GM21723 (cell line): ENCODE data around the gene RWDD3.

Experiments
- ATAC-seq: cut with Tn5 transposase; IDR thresholded peaks from one replicate; pipeline ENCODE4 v1.9.1; 2021; ENCODE audit warnings: mild to moderate bottlenecking, moderate library complexity; ENCODE audit not compliant: unreplicated experiment

RWDD3 gene

GRCh38 chr1:95229706-95230105 is 4.3 kb upstream of the RWDD3 start:
- no peak for ATAC-seq

GRCh38 chr1:95230256-95230655 is 3.8 kb upstream of the RWDD3 start:
- no peak for ATAC-seq

GRCh38 chr1:95230768-95231191 is 3.2 kb upstream of the RWDD3 start:
- no peak for ATAC-seq

- no peak for ATAC-seq
These were observed 1.2 kb upstream of the RWDD3 start for GRCh38 chr1:95232646-95233318.

- ATAC-seq: no peak
These were observed 682 bp upstream of the RWDD3 start for GRCh38 chr1:95233319-95233736.

- ATAC-seq: no peak
These were observed 3.0 kb downstream of the RWDD3 start for GRCh38 chr1:95236784-95237575.

GRCh38 chr1:95237981-95238703 is 4.1 kb downstream of the RWDD3 start:
- ATAC-seq: no peak

GRCh38 chr1:95245029-95245428 is 11.0 kb downstream of the RWDD3 start:
- no peak for ATAC-seq

- no peak for ATAC-seq
These were observed 12.5 kb downstream of the RWDD3 start for GRCh38 chr1:95246511-95246910.

- ATAC-seq: no peak
These were observed 13.6 kb downstream of the RWDD3 start for GRCh38 chr1:95247607-95248006.

- ATAC-seq: no peak
These were observed 15.9 kb downstream of the RWDD3 start for GRCh38 chr1:95249916-95250315.

GRCh38 chr1:95252422-95252821 is 18.4 kb downstream of the RWDD3 start:
- ATAC-seq: no peak

- ATAC-seq: no peak
These were observed 20.9 kb downstream of the RWDD3 start for GRCh38 chr1:95254959-95255358.

GRCh38 chr1:95255826-95256225 is 21.8 kb downstream of the RWDD3 start:
- no peak for ATAC-seq

GRCh38 chr1:95257758-95258157 is 23.7 kb downstream of the RWDD3 start:
- ATAC-seq: no peak

GRCh38 chr1:95259245-95259644 is 25.2 kb downstream of the RWDD3 start:
- ATAC-seq: no peak

- ATAC-seq: no peak
These were observed 28.9 kb downstream of the RWDD3 start for GRCh38 chr1:95262913-95263312.

- ATAC-seq: no peak
These were observed 29.4 kb downstream of the RWDD3 start for GRCh38 chr1:95263450-95263849.

- ATAC-seq: no peak
These were observed 31.1 kb downstream of the RWDD3 start for GRCh38 chr1:95265106-95265505.

- ATAC-seq: no peak
These were observed 42.4 kb downstream of the RWDD3 start for GRCh38 chr1:95276429-95276828.

- peak; percentile 67 for ATAC-seq
These were observed 44.4 kb downstream of the RWDD3 start for GRCh38 chr1:95278173-95279006.
